OCI-LY7 (cell line): Measurements from ENCODE around the gene CIT.

Experiments used
- EZH2phosphoT487 ChIP-seq: fragments of 200-600 bp; sonication (generic); IDR thresholded peaks from 2 replicates; pipeline ENCODE4 v1.6.1; 2018; ENCODE audit warnings: low read depth, borderline replicate concordance, mild to moderate bottlenecking, mixed run types, antibody characterized with exemption, low read length, moderate library complexity, mixed read lengths
- TF ChIP-seq, protein P1 (sequence below): fragments of 200-600 bp; sonication (generic); conservative IDR thresholded peaks from 2 replicates; pipeline ENCODE4 v1.5.1; 2014; ENCODE audit warnings: mild to moderate bottlenecking, antibody characterized with exemption, low read length, moderate library complexity, mixed read lengths

GRCh38 chr12:119689935-119690500, 187.1 kb downstream of the CIT start:
- TF ChIP-seq, protein P1, sequence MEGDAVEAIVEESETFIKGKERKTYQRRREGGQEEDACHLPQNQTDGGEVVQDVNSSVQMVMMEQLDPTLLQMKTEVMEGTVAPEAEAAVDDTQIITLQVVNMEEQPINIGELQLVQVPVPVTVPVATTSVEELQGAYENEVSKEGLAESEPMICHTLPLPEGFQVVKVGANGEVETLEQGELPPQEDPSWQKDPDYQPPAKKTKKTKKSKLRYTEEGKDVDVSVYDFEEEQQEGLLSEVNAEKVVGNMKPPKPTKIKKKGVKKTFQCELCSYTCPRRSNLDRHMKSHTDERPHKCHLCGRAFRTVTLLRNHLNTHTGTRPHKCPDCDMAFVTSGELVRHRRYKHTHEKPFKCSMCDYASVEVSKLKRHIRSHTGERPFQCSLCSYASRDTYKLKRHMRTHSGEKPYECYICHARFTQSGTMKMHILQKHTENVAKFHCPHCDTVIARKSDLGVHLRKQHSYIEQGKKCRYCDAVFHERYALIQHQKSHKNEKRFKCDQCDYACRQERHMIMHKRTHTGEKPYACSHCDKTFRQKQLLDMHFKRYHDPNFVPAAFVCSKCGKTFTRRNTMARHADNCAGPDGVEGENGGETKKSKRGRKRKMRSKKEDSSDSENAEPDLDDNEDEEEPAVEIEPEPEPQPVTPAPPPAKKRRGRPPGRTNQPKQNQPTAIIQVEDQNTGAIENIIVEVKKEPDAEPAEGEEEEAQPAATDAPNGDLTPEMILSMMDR: no peak
- no peak for TF ChIP-seq EZH2phosphoT487
